ENCODE data around the gene ANKLE2.
"Not testable (repeated sequence)": the region's sequence is repeated elsewhere in the genome, so short reads cannot be mapped to it uniquely, and the experiment has no call there.

ANKLE2 gene

DNA sequence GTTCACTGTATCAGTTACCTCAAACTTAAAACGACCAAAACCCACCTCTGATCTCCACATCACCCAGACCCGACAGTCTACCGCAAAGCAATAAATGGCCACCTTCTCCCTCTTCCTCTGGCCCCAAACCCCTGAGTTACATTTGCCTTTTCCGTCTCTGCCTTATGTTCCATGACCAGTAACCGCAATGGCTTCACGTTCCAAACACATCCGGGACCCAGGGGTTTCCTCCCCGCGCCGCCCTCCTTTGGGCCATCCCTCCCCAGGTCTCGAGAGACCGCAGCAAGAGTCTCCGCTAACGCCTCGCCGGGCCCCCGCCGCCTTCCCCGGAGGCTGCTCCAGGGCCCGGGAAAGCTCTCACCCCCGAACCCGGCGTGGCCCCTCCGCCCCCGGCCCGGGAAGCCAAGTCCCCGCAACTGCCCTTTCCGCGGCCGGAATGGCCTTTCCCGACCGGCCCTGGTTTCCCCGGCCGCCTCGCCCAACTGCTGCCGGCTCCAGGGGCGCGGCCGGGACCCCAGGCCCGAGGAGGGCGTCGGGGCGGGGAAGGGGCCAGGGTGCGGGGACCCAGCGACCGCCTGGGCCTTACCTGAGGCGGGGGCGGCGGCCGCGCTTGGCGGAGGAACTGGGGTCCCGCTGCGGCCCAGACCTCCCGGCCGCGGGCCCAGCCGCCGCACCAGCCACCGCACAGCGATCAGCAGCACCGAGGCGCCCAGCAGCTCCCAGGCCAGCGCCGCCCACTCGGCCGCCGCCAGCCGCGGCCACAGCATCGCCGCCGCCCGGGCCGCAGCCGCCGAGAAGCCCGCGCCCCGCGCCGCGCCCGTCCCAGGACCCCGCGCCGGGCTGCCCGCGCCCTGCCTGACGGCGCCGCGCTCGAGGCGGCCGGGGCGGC, at the start of gene ANKLE2:
Gene ANKLE2, minus strand, starts transcription at position 801 of the 889 bp plus-strand sequence. Its CDS starts 34 bp downstream, at position 767.
- DNase-seq (ENCODE audit: low read depth, low spot score), result peak; percentile 8
- peak within 1 kb of the TSS; percentile 99 for H3K27ac ChIP-seq

- DNase-seq (ENCODE audit: low read depth, low spot score); H3K27ac ChIP-seq: not testable (repeated sequence)
Measured at GRCh38 chr12:132809391-132809790, 47.8 kb upstream of the ANKLE2 start.

GRCh38 chr12:132807295-132808092, 45.9 kb upstream of the ANKLE2 start:
- H3K27ac ChIP-seq, result no peak overlapping the region

DNA sequence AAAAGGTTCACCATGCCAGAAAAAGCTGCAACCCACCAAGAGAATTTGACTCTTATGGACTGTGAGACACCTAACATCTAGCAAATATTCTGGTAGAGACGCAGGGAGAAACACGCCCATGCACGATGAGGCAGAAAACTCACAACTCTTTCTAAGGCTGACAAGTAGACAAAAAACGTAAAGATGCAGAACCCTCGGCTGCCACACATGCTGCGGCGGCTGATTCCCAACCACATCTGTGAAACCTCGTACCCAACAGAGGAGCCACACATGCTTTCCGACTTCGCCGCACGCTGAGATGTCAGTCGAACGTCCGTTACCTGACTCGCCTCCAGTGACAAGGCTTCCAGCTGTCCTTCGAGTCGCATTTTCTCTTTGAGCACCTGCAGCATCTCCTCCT, 45.2 kb upstream of the ANKLE2 start:
- no peak for DNase-seq (ENCODE audit: low read depth, low spot score)
- H3K27ac ChIP-seq, result no peak overlapping the region

More at GRCh38 chr12:132807295-132808092, 45.9 kb upstream of the ANKLE2 start:
- DNase-seq (ENCODE audit: low read depth, low spot score), result no peak

GRCh38 chr12:132804426-132804861, 42.8 kb upstream of the ANKLE2 start:
- DNase-seq (ENCODE audit: low read depth, low spot score), result peak; percentile 64
- no peak overlapping the region for H3K27ac ChIP-seq

DNA sequence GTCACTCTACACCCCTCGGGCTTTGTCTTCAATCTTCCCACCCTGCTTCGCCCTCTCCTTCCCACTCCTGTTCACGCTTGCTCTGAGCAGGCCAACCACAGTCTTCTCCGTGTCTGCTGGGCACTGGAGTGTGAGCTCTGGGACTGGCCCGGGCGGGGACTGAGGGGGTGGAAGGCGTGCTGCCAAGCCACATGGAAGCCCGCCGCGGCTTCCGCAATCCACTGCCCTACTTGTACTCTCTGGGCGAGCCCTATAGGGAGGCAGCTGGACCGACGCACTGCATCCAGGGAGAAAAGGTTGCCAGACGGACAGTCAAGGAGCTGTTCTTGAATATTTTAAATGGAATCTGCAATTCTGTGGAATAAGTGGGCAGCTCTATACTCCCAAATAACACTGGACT, 42.3 kb upstream of the ANKLE2 start:
- DNase-seq (ENCODE audit: low read depth, low spot score), result no peak
- no peak overlapping the region for H3K27ac ChIP-seq

DNA sequence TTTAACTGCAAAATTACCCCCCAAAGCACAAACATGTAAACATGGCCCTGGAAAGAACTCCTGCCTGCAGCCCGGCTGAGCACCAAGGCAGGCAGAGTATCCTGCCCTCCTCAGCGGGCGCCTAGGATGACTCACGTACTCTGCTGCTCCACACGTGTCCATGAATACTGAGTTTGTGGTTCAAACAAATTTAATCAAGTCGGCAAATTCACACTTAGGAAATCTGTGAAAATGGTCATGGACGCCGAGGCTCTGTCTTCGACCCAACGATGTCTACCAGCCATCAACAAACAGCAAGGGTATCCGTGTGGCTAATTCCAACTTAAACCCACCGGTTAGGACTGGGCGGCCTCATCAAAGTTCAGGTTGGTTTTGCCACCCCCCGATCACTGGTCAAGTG, 41.5 kb upstream of the ANKLE2 start:
- DNase-seq (ENCODE audit: low read depth, low spot score), result no peak
- no peak overlapping the region for H3K27ac ChIP-seq

DNA sequence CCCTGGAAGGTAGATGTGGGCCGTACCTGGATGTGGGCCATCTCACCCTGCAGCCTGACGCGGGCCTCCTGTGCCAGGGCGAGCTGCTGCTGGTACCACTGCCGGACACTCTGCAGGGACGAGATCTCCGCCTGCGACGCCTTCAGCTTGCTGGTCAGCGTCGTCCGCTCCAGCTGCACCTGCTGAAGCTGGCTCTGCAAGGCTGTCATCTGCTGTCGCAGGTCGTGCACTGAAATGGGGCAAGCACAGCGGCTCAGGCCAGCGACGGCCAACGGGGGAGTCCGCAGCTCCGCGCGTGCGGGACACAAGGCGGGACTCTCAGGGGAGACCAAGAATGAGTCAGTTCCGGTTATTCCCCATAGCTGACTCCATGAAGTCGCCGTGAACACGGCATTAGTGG, 40.1 kb upstream of the ANKLE2 start:
- H3K27ac ChIP-seq, result no peak overlapping the region
- DNase-seq (ENCODE audit: low read depth, low spot score), result no peak

DNA sequence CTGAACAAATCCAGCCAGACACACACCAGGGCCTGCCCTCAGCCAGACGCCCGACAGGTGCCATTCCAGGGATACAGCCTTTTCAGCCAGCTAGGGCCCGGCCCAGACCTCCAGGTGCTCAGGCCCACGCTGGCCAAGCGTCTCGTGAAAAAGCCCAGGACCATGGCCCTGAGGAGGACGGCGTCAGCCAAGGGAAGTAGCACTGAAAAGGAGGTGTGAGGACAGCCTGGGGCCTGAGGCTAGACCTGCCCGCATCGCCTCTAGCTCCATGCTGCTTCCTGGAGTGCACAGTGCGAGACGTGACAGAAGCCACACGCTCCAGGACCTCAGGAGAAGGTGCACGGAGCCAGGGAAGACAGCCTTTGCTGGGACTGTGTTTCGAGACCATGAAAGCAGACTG, 37.2 kb upstream of the ANKLE2 start:
- DNase-seq (ENCODE audit: low read depth, low spot score), result no peak
- no peak overlapping the region for H3K27ac ChIP-seq

DNA sequence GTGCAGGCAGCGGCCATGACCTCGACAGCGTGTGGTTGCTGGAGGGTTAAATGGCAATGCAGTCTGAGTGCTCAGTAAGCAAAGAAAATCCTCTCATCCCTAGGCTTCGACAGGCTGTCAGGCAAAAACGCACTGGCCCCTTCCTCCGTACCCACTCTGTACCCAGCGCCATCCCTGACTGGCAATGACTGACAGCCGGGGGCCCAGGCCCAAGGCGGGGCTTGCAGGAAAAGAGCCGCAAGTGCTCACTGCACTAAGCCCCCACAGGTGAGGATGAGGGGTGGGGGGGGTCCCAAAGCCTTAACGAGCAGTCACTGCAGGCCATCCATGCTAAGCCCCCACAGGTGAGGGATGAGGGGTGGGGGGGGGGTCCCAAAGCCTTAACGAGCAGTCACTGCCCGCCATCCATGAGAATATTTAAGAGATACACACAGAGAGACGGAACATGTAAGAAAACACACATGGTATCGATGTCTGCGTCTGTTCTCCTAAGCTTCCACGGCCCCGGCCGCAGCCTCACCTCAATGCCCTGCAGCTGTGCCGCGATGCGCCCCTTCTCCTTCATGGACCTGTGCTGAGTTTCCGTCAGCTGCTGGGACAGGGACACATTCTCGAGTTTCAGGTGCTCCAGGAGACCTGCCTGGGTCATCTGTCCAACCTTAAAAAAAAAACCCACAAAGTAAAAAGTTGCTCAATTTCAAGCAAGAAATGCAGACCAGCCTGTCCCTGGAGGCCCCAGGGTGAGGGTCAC, 36.4 kb upstream of the ANKLE2 start:
- DNase-seq (ENCODE audit: low read depth, low spot score), result no peak
- H3K27ac ChIP-seq, result no peak overlapping the region

DNA sequence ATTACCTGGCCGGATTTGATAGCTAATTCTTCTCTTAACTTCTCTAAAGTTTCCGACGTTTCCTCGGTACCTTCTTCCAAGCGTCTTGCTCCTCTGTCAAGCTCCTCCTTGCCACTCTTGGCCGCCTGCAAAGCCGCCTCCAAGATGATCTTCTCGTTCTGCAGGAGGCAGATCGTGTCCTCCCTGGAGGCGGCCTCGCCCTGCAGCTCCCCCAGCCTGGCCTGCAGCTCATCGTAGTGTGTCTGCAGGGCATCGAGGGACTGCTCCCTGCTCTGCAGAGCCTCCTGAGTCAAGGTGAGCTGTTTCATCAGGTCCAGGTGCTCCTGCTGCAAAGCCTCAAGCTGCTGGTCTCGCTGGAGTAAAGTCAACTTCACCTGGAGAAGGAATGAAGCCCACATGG, 34.2 kb upstream of the ANKLE2 start:
- DNase-seq (ENCODE audit: low read depth, low spot score), result no peak
- no peak overlapping the region for H3K27ac ChIP-seq

DNA sequence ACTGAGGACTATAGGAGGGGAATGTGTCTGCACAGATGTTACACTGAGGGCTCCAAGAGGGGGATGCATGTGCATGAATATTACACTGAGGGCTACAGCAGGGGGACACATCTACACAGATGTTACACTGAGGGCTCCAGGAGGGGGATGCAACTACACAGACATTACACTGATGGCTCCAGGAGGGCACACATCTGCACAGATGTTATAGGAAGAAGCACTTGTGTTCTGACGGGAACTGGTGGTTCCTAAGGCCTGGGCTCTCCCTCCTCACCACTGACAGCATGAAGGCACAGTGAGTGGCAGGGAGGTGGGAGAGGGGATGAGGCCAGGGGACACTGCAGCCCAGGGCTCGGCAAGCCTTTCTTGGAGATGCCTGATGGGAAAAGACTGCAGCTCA, 30.3 kb upstream of the ANKLE2 start:
- not testable (repeated sequence) for DNase-seq (ENCODE audit: low read depth, low spot score); H3K27ac ChIP-seq

DNA sequence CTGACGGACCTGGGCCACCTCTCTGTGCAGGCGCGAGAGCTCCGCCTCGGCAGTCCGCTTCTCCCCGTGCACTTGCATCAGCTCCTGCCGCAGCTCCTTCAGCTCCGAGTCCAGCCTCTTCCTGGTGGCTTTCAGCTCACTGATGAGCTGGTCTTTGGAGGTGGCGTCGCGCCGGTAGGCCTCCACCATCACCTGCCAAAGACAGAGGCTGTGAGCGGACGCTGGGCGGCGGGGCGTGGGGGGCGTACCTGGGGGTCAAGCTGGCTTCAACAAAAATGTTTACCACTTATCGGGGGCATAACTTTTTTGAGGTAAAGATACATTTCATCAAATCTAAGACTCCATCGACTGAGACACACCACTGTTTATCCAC, 27.5 kb upstream of the ANKLE2 start:
- no peak overlapping the region for H3K27ac ChIP-seq
- DNase-seq (ENCODE audit: low read depth, low spot score), result no peak

- no peak for DNase-seq (ENCODE audit: low read depth, low spot score)
- no peak overlapping the region for H3K27ac ChIP-seq
Measured at GRCh38 chr12:132788375-132789098, 26.9 kb upstream of the ANKLE2 start.

- no peak overlapping the region for H3K27ac ChIP-seq
- no peak for DNase-seq (ENCODE audit: low read depth, low spot score)
Measured at GRCh38 chr12:132787877-132788276, 26.2 kb upstream of the ANKLE2 start.

GRCh38 chr12:132786192-132786591, 24.6 kb upstream of the ANKLE2 start:
- no peak overlapping the region for H3K27ac ChIP-seq
- DNase-seq (ENCODE audit: low read depth, low spot score), result no peak

DNA sequence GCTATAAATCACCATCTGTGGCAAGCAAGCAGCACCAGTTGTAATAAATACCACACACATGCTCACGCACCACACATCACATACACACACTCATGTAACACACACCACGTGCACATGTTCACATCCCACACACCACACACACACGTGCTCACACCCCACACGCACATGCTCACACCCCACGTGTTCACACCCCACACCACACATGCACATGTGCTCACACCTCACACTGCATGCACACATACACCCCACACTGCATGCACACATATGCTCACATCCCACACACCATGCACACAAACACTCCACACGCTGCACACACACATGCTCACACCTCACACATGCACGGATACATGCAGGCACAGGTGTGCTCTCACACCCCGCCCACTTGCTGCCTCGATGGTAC, 22.9 kb upstream of the ANKLE2 start:
- H3K27ac ChIP-seq, result no peak overlapping the region

GRCh38 chr12:132783917-132784531, 22.4 kb upstream of the ANKLE2 start:
- no peak for DNase-seq (ENCODE audit: low read depth, low spot score)
- H3K27ac ChIP-seq, result no peak overlapping the region

More for the DNA sequence above, 22.9 kb upstream of the ANKLE2 start:
- DNase-seq (ENCODE audit: low read depth, low spot score), result no peak

GRCh38 chr12:132781938-132782337, 20.3 kb upstream of the ANKLE2 start:
- DNase-seq (ENCODE audit: low read depth, low spot score), result no peak
- no peak overlapping the region for H3K27ac ChIP-seq
